Activated CD8-positive, alpha-beta T cell treated with anti-CD3 and anti-CD28 coated beads for 36 hours (primary cell): ENCODE results near the gene MOGAT3. TPM values are rescaled to one million over a fixed set of nuclear protein-coding genes. Genes with fewer than 3 reads are reported as not detected.

Experiments used
- ATAC-seq: fragments of 200-7000 bp; cut with Tn5 transposase; one replicate; pipeline ENCODE4 v1.10.0; 2021; ENCODE audit warnings: mild to moderate bottlenecking, moderate library complexity
- CTCF ChIA-PET: fragments of 350-600 bp; sonication (Branson Sonifier 250); formaldehyde crosslinking; loops from one replicate; lab custom pipeline; 2021; ENCODE audit warnings: antibody characterized with exemption; lab: Charles Lee
- POLR2A ChIA-PET: fragments of 350-600 bp; sonication (Branson Sonifier 250); formaldehyde crosslinking; loops from one replicate; lab custom pipeline; 2021; ENCODE audit warnings: antibody characterized with exemption; lab: Charles Lee
- DNase-seq: peaks from one replicate; pipeline ENCODE4 v3.0.0-alpha.2; 2020
- H3K27ac Mint-ChIP-seq: one replicate; pipeline ENCODE4 v1.8.0; 2021; ENCODE audit warnings: mild to moderate bottlenecking, mixed read lengths
- H3K27me3 Mint-ChIP-seq: one replicate; pipeline ENCODE4 v1.8.0; 2021; ENCODE audit warnings: mixed read lengths
- H3K36me3 Mint-ChIP-seq: one replicate; pipeline ENCODE4 v1.8.0; 2021; ENCODE audit warnings: low read depth, mixed read lengths
- H3K4me1 Mint-ChIP-seq: one replicate; pipeline ENCODE4 v1.8.0; 2021; ENCODE audit warnings: low read depth, mixed read lengths
- H3K4me3 Mint-ChIP-seq: one replicate; pipeline ENCODE4 v1.8.0; 2021; ENCODE audit warnings: mild to moderate bottlenecking, moderate library complexity, mixed read lengths
- H3K9me3 Mint-ChIP-seq: one replicate; pipeline ENCODE4 v1.8.0; 2021; ENCODE audit warnings: mixed read lengths
- CTCF ChIP-seq: fragments of 200-600 bp; IDR thresholded peaks from one replicate; pipeline ENCODE4 v1.8.0; 2022; ENCODE audit warnings: antibody characterized with exemption, mild to moderate bottlenecking
- intact Hi-C: fragments of 100-400 bp; cut with micrococcal nuclease; formaldehyde crosslinking; loops from one replicate; pipeline ENCODE4 v1.10.0; 2022
- microRNA-seq: library from miRNA; unstranded; fragments of <30 nt; microRNA quantifications from one replicate; pipeline ENCODE4 v1.2.0, GENCODE V29; 2022; ENCODE audit warnings: borderline microRNAs expressed, borderline replicate concordance
- total RNA-seq, 2 experiments: library from RNA; stranded (reverse); gene quantifications; one replicate each; pipeline ENCODE4 v1.2.3, GENCODE V29; 2021

MOGAT3 gene
- total RNA-seq, 2 experiments from 2014 or later = not detected

GRCh38 chr7:101154693-101155102, 46.1 kb downstream of the MOGAT3 start:
- peak overlapping the region; percentile 80 for H3K4me3 Mint-ChIP-seq
- no peak for DNase-seq

GRCh38 chr7:101153969-101154692, 46.7 kb downstream of the MOGAT3 start, which contains the start of gene AP1S1:
TSS of gene AP1S1 (plus strand) at chr7:101154476. CDS start at chr7:101154515, 39 bp downstream.
- Mint-ChIP-seq H3K9me3 (peaks cover 3% of the 10 kb centered on the region), H3K4me1 (peaks cover 10% of the 10 kb centered on the region), H3K4me3 (peak within 1 kb of the TSS; percentile 80), H3K27ac (peak within 1 kb of the TSS; percentile 64), H3K27me3 (peaks cover 10% of the 10 kb centered on the region), H3K36me3 (peaks cover 10% of the 10 kb centered on the region)
- DNase-seq (peak; percentile 96), ATAC-seq (peak; percentile 94)
- intact Hi-C loops = no loop called here
- CTCF ChIA-PET = interaction anchor here (0.7 to 3.0 kb wide), 4 partner anchors 10 to 130 kb away, joined by 3 to 31 read pairs (median 7); partner anchors contain the start of gene VGF
- no peak for TF ChIP-seq CTCF
- POLR2A ChIA-PET = no interaction called here

More at GRCh38 chr7:101154693-101155102, 46.1 kb downstream of the MOGAT3 start:
- ChIA-PET POLR2A (interaction anchor here (0.7 kb wide), 1 partner anchor 9 kb away, joined by 3 read pairs; no protein-coding TSS in a partner anchor), CTCF (interaction anchor here (0.9 to 4.1 kb wide), 6 partner anchors 11 to 63 kb away, joined by 5 to 31 read pairs (median 14); partner anchors contain the start of genes PLOD3 and ZNHIT1)
- peaks cover 10% of the 10 kb centered on the region for H3K4me1 Mint-ChIP-seq
- no peak for TF ChIP-seq CTCF
- intact Hi-C loops = no loop called here
- H3K9me3 Mint-ChIP-seq = peaks cover 3% of the 10 kb centered on the region
- peak overlapping the region; percentile 52 for H3K27ac Mint-ChIP-seq
- ATAC-seq = peak; percentile 17
- H3K36me3 Mint-ChIP-seq = peaks cover 10% of the 10 kb centered on the region
- peaks cover 5% of the 10 kb centered on the region for H3K27me3 Mint-ChIP-seq

GRCh38 chr7:101151908-101152651, 48.8 kb downstream of the MOGAT3 start:
- H3K4me3 Mint-ChIP-seq = no peak overlapping the region
- DNase-seq (no peak), ATAC-seq (no peak)
- POLR2A ChIA-PET = no interaction called here
- peaks cover 14% of the 10 kb centered on the region for H3K27me3 Mint-ChIP-seq
- H3K4me1 Mint-ChIP-seq = peaks cover 12% of the 10 kb centered on the region
- peaks cover 2% of the 10 kb centered on the region for H3K36me3 Mint-ChIP-seq
- CTCF ChIA-PET = interaction anchor here (0.9 to 3.0 kb wide), 4 partner anchors 8 to 131 kb away, joined by 3 to 31 read pairs (median 6); no protein-coding TSS in a partner anchor
- H3K27ac Mint-ChIP-seq = no peak overlapping the region
- intact Hi-C loops = no loop called here
- H3K9me3 Mint-ChIP-seq = peaks cover 3% of the 10 kb centered on the region
- TF ChIP-seq CTCF = no peak

Small RNAs within 50 kb of the gene (microRNA-seq; reads per million reads assigned to microRNA genes)
- gene MIR4653 = not detected

Other genes with a start within 250 kb of the MOGAT3 start
- under 1 TPM in 1 of 2 experiments, not detected in 1; 0.54 TPM for gene MUC12, start 231.5 kb downstream of the MOGAT3 start, total RNA-seq
- gene MUC17, start 181.0 kb downstream of the MOGAT3 start, total RNA-seq = not detected
- gene TRIM56, start 115.6 kb downstream of the MOGAT3 start, total RNA-seq = 10 to 100 TPM; 40.1 to 42.3 TPM
- gene SERPINE1, start 73.9 kb downstream of the MOGAT3 start, total RNA-seq = 1 to 10 TPM; 1.2 to 1.3 TPM
- 10 to 100 TPM; 35.6 to 39.5 TPM for gene AP1S1, start 46.6 kb downstream of the MOGAT3 start, total RNA-seq
- not detected for gene VGF, start 35.5 kb downstream of the MOGAT3 start, total RNA-seq
- not detected for gene NAT16, start 20.7 kb downstream of the MOGAT3 start, total RNA-seq
- 10 to 100 TPM; 20.4 to 24.4 TPM for gene PLOD3, start 16.5 kb upstream of the MOGAT3 start, total RNA-seq
- 10 to 100 TPM; 36.8 to 37.9 TPM for gene ZNHIT1, start 17.1 kb upstream of the MOGAT3 start, total RNA-seq
- gene CLDN15, start 36.8 kb upstream of the MOGAT3 start, total RNA-seq = 10 to 100 TPM; 14.2 to 15.8 TPM
- 10 to 100 TPM; 86.5 to 96.8 TPM for gene FIS1, start 44.0 kb upstream of the MOGAT3 start, total RNA-seq
- 1 to 10 TPM; 3.8 to 5.1 TPM for gene IFT22, start 120.8 kb upstream of the MOGAT3 start, total RNA-seq
- not detected for gene COL26A1, start 161.8 kb upstream of the MOGAT3 start, total RNA-seq